MV-4-11 (cell line): Measurements from ENCODE around the gene CD47.

Experiments used
- DNase-seq: peaks from one replicate; lab custom pipeline; 2025; lab: John Stamatoyannopoulos, UW

Gene CD47

DNA sequence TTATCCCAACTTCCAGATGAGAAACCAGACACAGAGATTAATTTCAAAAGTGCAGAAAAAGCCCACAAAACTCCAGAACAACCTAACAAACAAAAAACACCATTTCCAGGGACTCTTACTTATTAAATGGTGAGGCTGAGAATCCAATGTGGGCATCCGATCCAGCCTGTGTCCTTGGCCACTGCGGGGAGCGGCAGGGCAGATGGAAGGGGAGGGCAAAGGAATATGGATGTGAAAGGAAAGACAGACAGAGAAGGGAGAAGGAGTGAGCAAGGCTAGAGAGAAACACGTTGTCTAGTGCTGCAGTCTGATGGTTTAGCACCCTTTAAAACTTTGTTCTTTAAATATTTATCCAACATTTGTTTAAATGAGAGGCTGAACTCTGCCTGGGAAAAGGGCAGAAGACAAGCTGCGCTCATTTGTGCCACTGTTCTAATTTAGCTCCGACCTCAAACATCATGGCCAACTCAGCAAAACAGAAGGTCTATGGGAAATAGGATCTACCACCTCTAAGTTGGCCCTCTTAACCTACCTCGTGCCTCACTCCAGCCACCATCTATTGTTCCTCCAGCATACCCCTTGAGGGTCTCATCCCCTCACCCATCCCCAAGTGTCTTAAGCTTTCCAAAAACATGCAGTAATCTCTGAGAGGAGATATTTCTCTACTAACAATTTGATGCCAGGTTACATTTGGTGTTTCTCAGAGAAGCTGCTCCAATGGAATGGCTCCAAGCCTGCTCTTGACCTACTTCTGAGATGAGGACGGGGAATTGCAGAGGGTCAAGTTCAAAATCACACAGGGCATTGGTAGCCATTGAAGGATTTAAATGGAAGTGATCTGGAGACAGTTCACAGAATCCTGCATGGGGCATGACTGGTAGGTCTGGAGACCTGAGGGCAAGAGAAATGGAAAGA is 77.4 kb downstream of the CD47 start:
- DNase-seq, result no peak

DNA sequence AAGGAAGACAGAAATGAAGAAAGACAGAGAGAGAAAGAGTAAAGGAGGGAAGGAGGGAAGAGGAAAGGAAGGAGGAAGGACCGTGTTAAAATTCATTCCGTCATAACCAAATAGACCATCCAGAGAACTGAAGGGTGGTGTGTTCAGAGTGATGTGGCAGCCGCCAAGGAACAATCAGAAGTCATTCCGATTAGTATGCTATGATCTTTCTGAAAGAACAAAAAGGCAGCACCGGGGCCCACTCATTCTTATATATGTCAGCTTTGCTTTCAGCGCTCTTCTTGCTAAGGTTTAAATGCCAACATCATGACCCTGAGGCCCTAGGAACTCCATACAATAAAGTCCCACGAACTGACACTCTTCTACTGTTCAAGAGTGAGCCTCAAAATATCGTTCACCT is 78.5 kb downstream of the CD47 start:
- DNase-seq, result no peak

DNA sequence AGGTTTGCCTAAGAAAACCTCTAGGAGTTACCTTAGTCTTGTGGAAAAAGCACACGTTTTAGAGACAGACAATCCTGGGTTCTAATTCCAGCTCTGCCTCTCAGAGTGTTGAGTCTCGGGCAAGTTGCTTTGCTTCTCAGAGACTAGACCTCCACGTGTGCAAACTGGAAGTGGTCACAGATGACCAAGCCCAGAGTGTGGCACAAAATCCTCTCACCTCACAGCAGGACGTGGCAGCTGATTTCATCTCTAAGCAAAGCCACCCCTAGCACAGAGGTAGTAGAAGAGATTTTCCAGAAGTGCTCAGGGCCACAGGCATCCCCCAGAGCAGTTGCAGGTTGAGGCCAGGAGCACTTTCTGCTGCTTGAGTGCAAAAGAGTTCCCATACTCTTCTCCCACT is 79.2 kb downstream of the CD47 start:
- no peak for DNase-seq

DNA sequence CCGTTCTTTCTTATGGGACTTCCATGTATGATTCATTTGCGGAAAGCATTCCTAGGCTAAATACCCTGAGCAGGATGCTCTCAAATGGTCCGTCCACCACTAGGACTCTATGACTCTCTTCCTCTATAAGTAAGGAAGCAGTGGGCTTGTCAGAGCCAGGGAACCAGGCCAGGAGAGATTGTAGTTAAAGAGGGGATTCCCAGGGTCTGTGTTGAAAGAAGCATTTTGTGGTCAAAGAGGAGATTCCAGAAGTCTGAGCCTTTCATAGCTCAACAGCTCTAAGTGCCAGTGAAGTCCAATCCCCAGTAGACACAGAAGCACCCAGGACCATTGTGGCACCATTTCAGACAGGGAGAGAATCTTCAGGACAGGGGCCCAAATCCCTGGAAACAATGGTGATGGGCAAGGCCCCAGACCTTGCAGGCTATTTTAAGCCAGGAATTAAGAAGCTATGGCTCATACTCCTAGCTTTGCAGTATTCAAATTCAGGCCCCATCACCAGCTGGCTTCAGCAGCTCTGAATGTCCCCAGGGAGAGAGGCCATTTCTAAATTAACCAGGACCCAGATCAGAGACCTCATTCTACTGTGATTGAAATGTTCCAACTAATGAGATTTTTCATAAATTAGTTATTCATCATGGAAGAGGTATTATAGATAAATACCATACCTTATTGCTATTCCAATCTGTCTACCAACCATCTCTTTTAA is 81.7 kb downstream of the CD47 start:
- DNase-seq, result no peak

DNA sequence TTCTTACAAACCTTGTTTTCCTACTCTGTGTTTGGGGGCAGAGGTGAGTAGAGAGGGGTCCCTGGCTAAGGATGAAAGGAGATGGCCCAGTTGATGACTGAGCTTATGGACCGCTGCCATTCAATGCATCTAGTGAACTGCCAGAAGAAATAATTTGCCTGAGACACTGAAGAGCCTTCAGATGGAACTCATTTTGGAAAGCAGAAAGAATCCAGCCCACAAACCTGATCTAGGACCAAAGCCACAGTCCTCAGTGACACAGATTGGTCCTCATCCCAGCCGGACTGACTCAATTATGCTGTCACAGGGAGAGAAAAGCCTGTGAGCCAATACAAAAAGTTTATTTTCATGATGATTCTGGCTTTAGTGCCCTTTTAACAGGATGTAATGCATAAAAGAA is 82.7 kb downstream of the CD47 start:
- DNase-seq, result no peak

- peak; percentile 7 for DNase-seq
Observed at GRCh38 chr3:108006881-108007331, 83.9 kb downstream of the CD47 start.

DNA sequence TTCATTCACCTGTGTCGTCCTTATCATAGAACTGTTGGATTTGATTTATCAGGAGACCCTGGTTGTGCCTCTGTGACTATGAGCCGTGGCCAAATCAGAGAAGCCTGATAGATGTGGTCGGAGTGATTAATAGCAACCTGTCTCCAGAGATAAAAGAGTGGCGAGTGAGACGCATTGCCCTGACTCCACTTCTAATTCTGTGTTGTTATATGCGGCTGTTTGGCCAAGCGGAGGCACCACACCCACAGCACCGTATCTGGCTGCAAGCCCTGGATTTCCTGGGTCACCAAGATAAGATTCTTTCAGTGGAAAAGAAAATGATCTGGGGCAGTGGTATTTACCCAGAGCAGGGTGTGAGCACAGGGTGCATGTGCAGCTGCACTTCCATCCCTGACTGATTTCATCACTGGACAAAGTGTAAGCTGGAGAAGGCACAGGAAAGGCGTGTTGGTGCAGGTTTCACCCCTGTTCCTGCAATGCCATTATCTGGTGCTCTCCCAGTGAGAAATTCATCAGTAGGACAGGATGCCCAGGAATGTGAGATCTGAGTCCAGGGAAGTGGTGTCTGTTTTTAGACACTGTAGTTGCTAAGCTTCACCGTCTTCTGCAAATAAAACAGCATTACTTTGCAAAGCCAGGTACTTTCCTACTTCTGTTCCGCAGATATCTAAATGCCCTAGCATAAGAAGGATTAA is 84.6 kb downstream of the CD47 start:
- DNase-seq, result no peak

DNA sequence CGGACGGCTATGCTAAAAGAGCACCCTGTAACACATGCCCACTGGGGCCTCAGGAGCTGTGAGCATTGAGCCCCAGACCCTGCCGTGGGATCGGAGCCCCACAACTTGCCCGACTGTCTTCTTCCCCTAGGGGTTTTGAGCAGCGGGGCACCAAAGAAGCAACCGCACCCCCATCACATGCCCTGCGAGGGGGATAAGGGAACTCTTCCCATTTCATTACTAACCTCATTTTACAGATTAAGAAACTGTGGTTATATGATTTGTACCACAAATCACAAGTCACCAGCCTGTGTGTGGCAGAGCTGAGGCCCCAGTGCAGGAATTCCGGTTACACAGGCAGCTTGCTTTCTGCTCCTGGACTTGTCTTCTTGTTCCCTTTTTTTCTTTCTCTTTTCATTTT is 86.2 kb downstream of the CD47 start:
- peak; percentile 89 for DNase-seq

GRCh38 chr3:108001457-108001856 is 89.4 kb downstream of the CD47 start:
- peak; percentile 67 for DNase-seq

GRCh38 chr3:107999215-107999775 is 91.5 kb downstream of the CD47 start:
- DNase-seq, result no peak

DNA sequence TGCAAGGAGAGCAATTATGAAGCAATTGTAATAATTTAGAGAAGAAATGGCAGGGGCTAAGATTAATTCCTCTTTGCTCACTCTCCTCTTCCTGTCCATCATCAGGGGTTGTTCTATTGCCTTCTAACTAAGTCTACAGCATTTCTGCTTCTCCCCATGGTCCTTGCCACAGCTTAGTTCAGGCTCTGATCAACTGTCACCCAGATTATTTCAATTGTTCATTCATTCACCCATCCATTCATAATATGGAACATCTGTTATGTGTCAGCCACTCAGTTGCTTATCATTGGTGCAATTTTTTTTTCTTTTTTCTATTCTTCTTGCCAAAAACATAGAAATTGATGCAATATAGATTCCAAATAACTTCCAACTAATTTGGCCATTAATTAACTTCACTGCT is 93.2 kb downstream of the CD47 start:
- no peak for DNase-seq

GRCh38 chr3:107995823-107996222 is 95.0 kb downstream of the CD47 start:
- DNase-seq, result no peak

GRCh38 chr3:107994956-107995715 is 95.7 kb downstream of the CD47 start:
- DNase-seq, result no peak

DNA sequence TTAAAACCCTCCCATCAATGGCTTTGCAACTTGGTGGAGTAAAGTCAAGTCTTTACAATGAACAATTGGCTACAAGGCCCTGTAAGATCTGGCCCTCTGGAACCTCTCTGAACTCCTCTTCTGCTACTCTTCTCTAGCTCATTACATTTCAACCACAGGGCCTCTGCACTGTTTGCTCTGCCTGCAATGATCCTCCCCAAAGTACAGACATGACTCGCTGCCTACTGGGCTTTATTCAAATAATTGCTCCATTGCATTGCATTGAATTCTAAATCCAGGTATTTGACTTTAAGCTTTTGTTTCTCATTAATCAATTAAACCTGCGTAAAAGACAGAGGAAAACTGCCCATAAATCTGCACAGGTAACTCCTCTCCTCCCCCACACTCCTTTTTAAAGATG is 96.7 kb downstream of the CD47 start:
- DNase-seq, result no peak

DNA sequence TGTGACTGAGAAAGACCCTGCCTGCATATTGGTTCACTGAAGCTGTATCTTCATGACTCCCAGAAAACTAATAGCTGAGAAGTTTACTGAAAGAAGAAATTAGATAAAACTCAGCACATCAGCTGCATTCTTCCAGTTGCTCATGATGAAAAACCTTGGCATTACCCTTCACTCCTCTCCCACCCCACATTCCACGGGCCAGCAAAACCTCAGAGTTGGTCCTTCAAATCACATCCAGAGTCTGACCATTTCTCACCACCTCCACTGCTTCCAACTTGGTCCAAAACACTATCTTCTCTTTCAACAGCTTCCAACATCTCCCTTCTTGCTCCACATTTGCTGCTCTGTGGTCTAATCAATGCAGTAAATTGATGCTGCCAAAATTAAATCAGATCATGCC is 97.1 kb downstream of the CD47 start:
- DNase-seq, result no peak
